ENCODE results near the gene TFIP11. TPM values are rescaled to one million over a fixed set of nuclear protein-coding genes. Genes with fewer than 3 reads are reported as not detected.

TFIP11 gene
- total RNA-seq, 1 experiment from 2014 or later, result 29.8 TPM

GRCh38 chr22:26522592-26522991, 10.3 kb upstream of the TFIP11 start:
- Histone ChIP-seq H3K27me3 (ENCODE audit: control insufficient read depth, insufficient read depth, low read length) (no peaks in the 10 kb centered on the region), H3K27ac (ENCODE audit: low read length) (no peak overlapping the region), H3K36me3 (ENCODE audit: control insufficient read depth, insufficient read depth, low read length) (no peaks in the 10 kb centered on the region), H3K4me3 (ENCODE audit: low read depth in 2 of 2, low read length in 2 of 2) (no peak overlapping the region), H3K4me1 (ENCODE audit: control insufficient read depth, insufficient read depth, low read length) (no peaks in the 10 kb centered on the region), H3K9me3 (ENCODE audit: control insufficient read depth, insufficient read depth, low read depth, low read length) (no peaks in the 10 kb centered on the region)
- CTCF ChIA-PET, result no interaction called here
- DNase-seq (ENCODE audit: low read depth, low spot score) (no peak), ATAC-seq (no peak)
- BruUV-seq (replicated peaks), result no TSS peak
- TF ChIP-seq REST (IDR thresholded peaks at IDR 0.05; ENCODE audit: insufficient read depth in 1 of 2, low read depth in 2 of 2, low read length in 1 of 2) (no peak), SIN3A (IDR thresholded peaks at IDR 0.05; ENCODE audit: borderline replicate concordance, insufficient read depth, low read depth, low read length) (no peak)
- in situ Hi-C loops (cut with HindIII; ENCODE audit: low pct_unique_long_range_greater_than_20kb, low sequenced_read_pairs), result no loop called here
- POLR2A ChIA-PET, result no interaction called here
- intact Hi-C loops (cut with micrococcal nuclease; ENCODE audit: unreplicated experiment), result no loop called here

- CTCF ChIA-PET, result no interaction called here
- no peaks in the 10 kb centered on the region for H3K9me3 ChIP-seq (ENCODE audit: control insufficient read depth, insufficient read depth, low read depth, low read length)
- no peak for DNase-seq (ENCODE audit: low read depth, low spot score)
- no TSS peak for BruUV-seq (replicated peaks)
- no peak for TF ChIP-seq SIN3A (IDR thresholded peaks at IDR 0.05; ENCODE audit: borderline replicate concordance, insufficient read depth, low read depth, low read length)
- TF ChIP-seq CTCF (IDR thresholded peaks at IDR 0.05), result no peak
- no peak for TF ChIP-seq TCF7L2 (IDR thresholded peaks at IDR 0.05; ENCODE audit: low read depth, low read length)
- no peak for TF ChIP-seq REST (IDR thresholded peaks at IDR 0.05; ENCODE audit: insufficient read depth in 1 of 2, low read depth in 2 of 2, low read length in 1 of 2)
- no peak for TF ChIP-seq POLR2AphosphoS5 (IDR thresholded peaks at IDR 0.05; ENCODE audit: low read depth, low read length)
- H3K4me3 ChIP-seq (ENCODE audit: low read depth in 2 of 2, low read length in 2 of 2), result no peak overlapping the region
- intact Hi-C loops (cut with micrococcal nuclease; ENCODE audit: unreplicated experiment), result no loop called here
- ATAC-seq, result no peak
- no peaks in the 10 kb centered on the region for H3K36me3 ChIP-seq (ENCODE audit: control insufficient read depth, insufficient read depth, low read length)
- POLR2A ChIA-PET, result no interaction called here
- no peak overlapping the region for H3K27ac ChIP-seq (ENCODE audit: low read length)
- H3K4me1 ChIP-seq (ENCODE audit: control insufficient read depth, insufficient read depth, low read length), result no peaks in the 10 kb centered on the region
- H3K27me3 ChIP-seq (ENCODE audit: control insufficient read depth, insufficient read depth, low read length), result no peaks in the 10 kb centered on the region
- in situ Hi-C loops (cut with HindIII; ENCODE audit: low pct_unique_long_range_greater_than_20kb, low sequenced_read_pairs), result no loop called here
These were observed 9.7 kb upstream of the TFIP11 start for GRCh38 chr22:26522012-26522411.
